ENCODE data around the gene GHR.

GHR gene

GRCh38 chr5:42600441-42600840, 177.2 kb downstream of the GHR start:
- TF ChIP-seq ESRRG (CRISPR knock-in tag; IDR thresholded peaks at IDR 0.05) (no peak), OSR1 (CRISPR knock-in tag; IDR thresholded peaks at IDR 0.05) (no peak), PATZ1 (CRISPR knock-in tag; IDR thresholded peaks at IDR 0.05; ENCODE audit: borderline replicate concordance) (no peak), ZNF70 (CRISPR knock-in tag; IDR thresholded peaks at IDR 0.05) (no peak), TSHZ2 (CRISPR knock-in tag; IDR thresholded peaks at IDR 0.05) (no peak), CSRNP3 (CRISPR knock-in tag; IDR thresholded peaks at IDR 0.05) (no peak), ZNF565 (CRISPR knock-in tag; conservative IDR thresholded peaks at IDR 0.05; ENCODE audit: low read depth) (no peak)
- no peak for ATAC-seq

- TF ChIP-seq ZC3H10 (CRISPR knock-in tag; IDR thresholded peaks at IDR 0.05) (no peak), ARNTL (CRISPR knock-in tag; IDR thresholded peaks at IDR 0.05; ENCODE audit: borderline replicate concordance, low read depth) (no peak), CREB5 (CRISPR knock-in tag; IDR thresholded peaks at IDR 0.05; ENCODE audit: low read depth) (no peak)
- ATAC-seq, result no peak
Measured at GRCh38 chr5:42604171-42604711, 181.0 kb downstream of the GHR start.

GRCh38 chr5:42605490-42605889, 182.3 kb downstream of the GHR start:
- TF ChIP-seq PPARA (CRISPR knock-in tag; IDR thresholded peaks at IDR 0.05; ENCODE audit: borderline replicate concordance) (no peak), ZNF565 (CRISPR knock-in tag; conservative IDR thresholded peaks at IDR 0.05; ENCODE audit: low read depth) (no peak), TSHZ2 (CRISPR knock-in tag; IDR thresholded peaks at IDR 0.05) (no peak), TOX (CRISPR knock-in tag; IDR thresholded peaks at IDR 0.05; ENCODE audit: borderline replicate concordance) (no peak), PATZ1 (CRISPR knock-in tag; IDR thresholded peaks at IDR 0.05; ENCODE audit: borderline replicate concordance) (no peak), POU6F1 (CRISPR knock-in tag; IDR thresholded peaks at IDR 0.05; ENCODE audit: borderline replicate concordance, low read depth) (no peak), OSR1 (CRISPR knock-in tag; IDR thresholded peaks at IDR 0.05) (no peak), SNAI2 (CRISPR knock-in tag; IDR thresholded peaks at IDR 0.05) (no peak), ZFP3 (CRISPR knock-in tag; IDR thresholded peaks at IDR 0.05) (no peak), CREB5 (CRISPR knock-in tag; IDR thresholded peaks at IDR 0.05; ENCODE audit: low read depth) (no peak), ZNF8 (CRISPR knock-in tag; IDR thresholded peaks at IDR 0.05) (no peak), ZC3H10 (CRISPR knock-in tag; IDR thresholded peaks at IDR 0.05) (no peak), RARB (CRISPR knock-in tag; IDR thresholded peaks at IDR 0.05) (no peak), GLIS3 (CRISPR knock-in tag; IDR thresholded peaks at IDR 0.05) (no peak), TCF4 (CRISPR knock-in tag; IDR thresholded peaks at IDR 0.05; ENCODE audit: borderline replicate concordance) (no peak), CSRNP3 (CRISPR knock-in tag; IDR thresholded peaks at IDR 0.05) (no peak), ZNF70 (CRISPR knock-in tag; IDR thresholded peaks at IDR 0.05) (no peak), ESRRG (CRISPR knock-in tag; IDR thresholded peaks at IDR 0.05) (no peak)
- no peak for ATAC-seq
